NCI-H345 treated with DMSO at 0.1 percent for 48 hours (cell line): ENCODE data around the gene SPDYE2B.
"Not testable (repeated sequence)": the region's sequence is repeated elsewhere in the genome, so short reads cannot be mapped to it uniquely, and the experiment has no call there.

Experiments used
- DNase-seq: peaks from one replicate; lab custom pipeline; 2025; ENCODE audit not compliant: unreplicated experiment; lab: John Stamatoyannopoulos, UW

The SPDYE2B gene

GRCh38 chr7:102642691-102643090 lies 7.4 kb upstream of the SPDYE2B start, which contains the start of gene UPK3BL1:
Gene UPK3BL1 (minus strand): TSS chr7:102642791. CDS start chr7:102642741, 50 bp downstream.
- not testable (repeated sequence) for DNase-seq

GRCh38 chr7:102643404-102643803 lies 6.7 kb upstream of the SPDYE2B start:
- not testable (repeated sequence) for DNase-seq

GRCh38 chr7:102647813-102648212 lies 2.3 kb upstream of the SPDYE2B start:
- DNase-seq, result not testable (repeated sequence)

DNA sequence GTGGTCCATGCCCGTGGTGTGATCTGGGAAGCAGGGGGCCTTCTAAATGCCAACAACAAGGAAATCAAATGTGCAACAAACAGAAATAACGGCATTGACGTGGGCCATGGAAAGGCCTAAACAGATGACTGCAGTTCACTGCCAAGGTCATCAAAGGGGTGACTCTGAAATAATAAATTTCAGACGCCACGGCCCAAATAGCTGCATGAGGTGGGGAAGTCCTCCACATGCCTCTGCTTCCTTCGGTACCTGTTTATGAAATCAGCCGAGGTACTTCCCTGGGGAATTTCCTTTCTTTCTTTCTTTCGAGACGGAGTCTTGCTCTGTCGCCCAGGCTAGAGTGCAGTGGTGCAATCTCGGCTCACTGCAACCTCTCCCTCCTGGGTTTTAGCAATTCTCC lies 14.6 kb downstream of the SPDYE2B start:
- not testable (repeated sequence) for DNase-seq

DNA sequence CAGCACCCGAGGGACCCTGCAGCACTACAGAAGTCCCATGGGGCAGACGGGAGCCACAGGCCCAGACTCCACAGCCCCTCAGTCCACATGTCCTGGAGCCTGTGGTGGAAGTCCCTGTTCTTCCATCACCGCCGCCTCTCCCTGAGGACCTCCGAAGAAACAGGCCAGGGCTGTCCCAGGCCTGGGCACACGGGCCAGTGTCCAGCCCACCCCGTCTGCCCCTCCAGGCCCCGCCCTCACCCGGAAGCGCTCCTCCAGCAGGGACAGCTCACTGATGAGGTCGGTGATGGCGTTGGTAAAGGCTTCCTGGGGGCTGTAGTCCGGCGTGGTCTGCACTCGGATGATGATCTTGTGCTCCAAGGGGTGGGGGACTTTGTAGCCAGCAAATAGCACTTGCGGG lies 16.7 kb downstream of the SPDYE2B start:
- not testable (repeated sequence) for DNase-seq

GRCh38 chr7:102667523-102667922 lies 17.4 kb downstream of the SPDYE2B start:
- not testable (repeated sequence) for DNase-seq

DNA sequence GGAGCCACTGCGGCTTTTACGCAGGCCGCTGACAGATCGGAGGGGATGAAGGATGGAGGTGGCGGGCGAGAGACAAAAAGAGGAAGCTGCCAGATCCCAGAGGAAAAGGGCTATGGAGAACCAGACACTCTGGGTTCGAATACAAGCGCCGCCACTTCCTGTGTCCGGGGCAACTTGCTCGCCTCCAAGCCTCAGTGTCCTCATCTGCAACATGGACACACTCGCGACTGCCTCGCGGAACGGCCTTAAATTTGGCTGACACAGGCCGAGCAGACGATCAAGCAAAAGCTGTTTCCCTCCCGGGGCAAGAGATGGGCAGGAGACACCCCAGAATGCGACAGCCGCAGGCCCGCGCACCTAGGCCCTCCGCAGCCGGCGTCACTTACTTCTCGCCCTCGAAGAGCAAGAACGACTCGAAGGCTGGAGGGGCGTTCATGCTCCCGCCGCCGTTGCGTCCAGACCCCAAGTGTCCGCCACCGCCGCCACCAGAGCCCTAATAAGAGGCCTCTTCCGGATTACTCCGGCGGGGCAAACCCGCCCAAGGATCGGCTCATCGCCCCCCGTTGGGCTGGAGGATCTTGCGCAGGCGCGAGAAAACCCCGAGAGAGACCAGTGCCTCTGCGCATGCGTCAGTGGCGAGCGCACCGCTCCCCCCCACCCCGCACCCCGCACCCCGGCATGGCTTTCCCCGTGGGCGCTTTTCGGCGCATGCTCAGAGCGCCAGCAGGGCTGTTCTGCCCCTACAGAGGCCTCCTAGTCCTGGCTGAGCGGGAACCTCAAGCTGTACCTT lies 21.2 kb downstream of the SPDYE2B start, which contains the start of gene POLR2J2:
Gene POLR2J2, minus strand, starts transcription at position 498 of the 790 bp plus-strand sequence. Its CDS starts 62 bp downstream, at position 436.
- DNase-seq, result not testable (repeated sequence)

DNA sequence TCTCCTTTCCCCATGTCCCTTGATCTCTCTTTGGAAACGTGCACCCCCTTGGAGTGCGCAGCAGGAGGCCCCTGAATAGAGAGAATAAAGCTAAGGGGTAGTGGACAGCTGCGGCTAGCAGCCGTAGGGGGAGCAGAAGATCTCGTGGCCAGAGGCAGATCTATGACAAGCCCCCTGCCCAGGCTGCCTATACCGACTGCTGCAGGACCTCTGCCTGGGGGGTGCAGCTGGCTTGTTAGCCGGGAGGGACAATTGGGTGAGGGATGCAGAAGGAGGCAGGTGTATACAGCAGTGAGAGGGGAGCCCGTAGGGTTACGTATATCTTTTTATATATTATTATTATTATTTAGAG lies 21.8 kb downstream of the SPDYE2B start:
- not testable (repeated sequence) for DNase-seq

GRCh38 chr7:102673447-102674067 lies 23.4 kb downstream of the SPDYE2B start:
- DNase-seq, result not testable (repeated sequence)

- not testable (repeated sequence) for DNase-seq
Measured at GRCh38 chr7:102675545-102675944, 25.4 kb downstream of the SPDYE2B start.

GRCh38 chr7:102680780-102681179 lies 30.7 kb downstream of the SPDYE2B start:
- DNase-seq, result not testable (repeated sequence)

GRCh38 chr7:102682560-102682959 lies 32.4 kb downstream of the SPDYE2B start:
- not testable (repeated sequence) for DNase-seq

DNA sequence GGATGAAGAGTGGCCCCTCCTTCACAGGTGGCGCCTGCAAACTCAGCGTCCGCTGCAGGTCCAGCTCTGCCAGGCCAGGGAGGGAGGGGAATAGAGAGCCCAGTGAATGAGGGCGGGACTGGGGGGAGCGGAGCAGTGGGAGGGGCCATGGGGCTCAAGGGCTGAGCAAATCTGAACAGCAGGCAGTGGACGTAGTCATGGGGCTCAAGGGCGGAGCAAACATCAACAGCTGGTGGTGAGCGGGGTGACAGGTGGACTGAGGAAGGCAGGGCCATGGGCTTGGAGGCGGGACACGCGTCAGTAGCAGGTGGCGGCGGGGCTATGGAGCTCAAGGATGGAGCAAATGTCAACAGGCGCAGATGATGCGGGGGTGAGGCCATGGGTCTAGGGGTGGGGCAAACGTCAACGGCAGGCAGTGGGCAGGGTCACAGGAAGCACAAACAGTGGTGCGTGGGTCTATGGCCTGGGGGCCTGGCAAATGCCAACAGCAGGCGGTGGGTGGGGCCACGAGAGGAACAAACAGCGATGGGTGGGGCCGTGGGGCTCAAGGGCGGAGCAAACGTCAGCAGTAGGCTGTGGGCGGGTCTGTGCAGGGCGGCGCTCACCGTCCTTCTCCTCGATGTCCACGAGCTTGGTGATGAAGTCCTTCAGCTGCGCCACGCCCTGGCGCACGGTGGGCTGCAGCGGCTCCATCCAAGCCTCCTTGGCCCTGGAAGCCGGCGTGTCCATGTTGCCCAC lies 38.3 kb downstream of the SPDYE2B start:
- not testable (repeated sequence) for DNase-seq

- DNase-seq, result not testable (repeated sequence)
Measured at GRCh38 chr7:102689436-102690282, 39.5 kb downstream of the SPDYE2B start.

- not testable (repeated sequence) for DNase-seq
Measured at GRCh38 chr7:102690602-102691001, 40.5 kb downstream of the SPDYE2B start.

- not testable (repeated sequence) for DNase-seq
Measured at GRCh38 chr7:102694008-102694407, 43.9 kb downstream of the SPDYE2B start.

- DNase-seq, result not testable (repeated sequence)
Measured at GRCh38 chr7:102695033-102695552, 45.0 kb downstream of the SPDYE2B start.

- not testable (repeated sequence) for DNase-seq
Measured at GRCh38 chr7:102696009-102696408, 45.9 kb downstream of the SPDYE2B start.

DNA sequence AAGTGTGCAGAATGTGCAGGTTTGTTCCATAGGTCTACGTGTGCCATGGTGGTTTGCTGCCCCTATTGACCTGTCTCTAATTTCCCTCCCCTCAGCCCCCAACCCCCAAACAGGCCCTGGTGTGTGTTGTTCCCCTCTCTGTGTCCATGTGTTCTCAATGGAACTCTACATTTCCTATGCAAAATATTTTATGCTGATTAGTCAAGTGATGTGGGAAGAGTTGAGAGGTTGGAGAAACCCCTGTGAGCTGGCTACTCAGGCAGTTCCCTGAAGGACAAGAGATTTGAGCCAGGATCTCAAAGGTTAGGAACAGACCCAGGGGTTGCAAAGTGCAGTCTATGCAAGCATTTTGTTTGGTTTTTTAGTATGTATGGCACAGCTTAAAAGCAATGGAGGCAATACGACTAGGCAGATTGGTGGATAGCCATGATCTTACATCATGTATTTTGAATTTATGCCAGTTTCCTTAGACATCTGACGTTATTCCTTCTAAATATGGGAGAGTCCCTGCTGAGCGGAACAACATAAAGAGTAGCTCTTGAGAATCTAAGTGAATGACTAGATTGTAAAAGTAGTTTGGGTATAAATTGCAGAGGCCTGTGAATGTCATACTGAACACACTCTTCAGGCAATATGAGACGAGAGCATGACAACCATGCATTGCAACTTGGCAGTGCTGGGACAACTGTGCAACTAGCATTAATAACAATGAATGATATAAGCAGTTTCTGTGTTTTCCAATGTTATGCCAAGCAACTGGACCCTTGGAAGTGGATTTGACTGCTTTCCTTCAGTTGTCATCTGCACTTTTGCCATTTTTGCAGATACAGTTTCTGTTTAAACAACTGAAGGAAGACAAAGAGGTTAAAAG lies 47.8 kb downstream of the SPDYE2B start:
- DNase-seq, result not testable (repeated sequence)
